NCI-H526 (cell line): ENCODE data around the gene ODAD4.
A peak's percentile ranks its signal among the peaks of the same experiment; 100 is the strongest.
"Not testable (repeated sequence)": the region's sequence is repeated elsewhere in the genome, so short reads cannot be mapped to it uniquely, and the experiment has no call there.

Experiments used
- DNase-seq, 2 experiments: peaks; one replicate each; lab custom pipeline; 2025; lab: John Stamatoyannopoulos, UW

ODAD4 gene

GRCh38 chr17:41914358-41914766, 16.1 kb upstream of the ODAD4 start:
- no peak for DNase-seq

GRCh38 chr17:41915020-41915419, 15.4 kb upstream of the ODAD4 start:
- no peak for DNase-seq

DNA sequence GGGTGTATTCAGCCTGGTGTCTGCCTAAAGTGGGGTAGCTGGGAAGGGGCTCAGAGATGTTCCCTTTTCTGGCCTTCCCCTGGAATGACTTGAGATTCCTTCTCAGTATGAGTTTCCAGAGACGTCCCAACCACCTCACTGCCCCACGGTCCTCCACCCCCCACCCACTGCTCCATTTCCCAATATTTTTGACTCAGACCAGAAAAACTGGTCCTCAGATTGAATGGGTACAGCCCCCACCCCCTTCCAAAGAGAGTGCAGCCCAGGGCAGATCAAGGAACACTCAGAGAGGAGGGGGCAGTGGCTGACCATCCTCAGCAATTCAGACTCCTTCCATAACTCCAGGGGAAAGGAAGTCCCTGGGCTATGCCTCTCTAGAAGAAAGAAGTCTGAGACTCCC, 14.9 kb upstream of the ODAD4 start:
- DNase-seq = no peak

GRCh38 chr17:41917192-41917591, 13.2 kb upstream of the ODAD4 start:
- no peak for DNase-seq

DNA sequence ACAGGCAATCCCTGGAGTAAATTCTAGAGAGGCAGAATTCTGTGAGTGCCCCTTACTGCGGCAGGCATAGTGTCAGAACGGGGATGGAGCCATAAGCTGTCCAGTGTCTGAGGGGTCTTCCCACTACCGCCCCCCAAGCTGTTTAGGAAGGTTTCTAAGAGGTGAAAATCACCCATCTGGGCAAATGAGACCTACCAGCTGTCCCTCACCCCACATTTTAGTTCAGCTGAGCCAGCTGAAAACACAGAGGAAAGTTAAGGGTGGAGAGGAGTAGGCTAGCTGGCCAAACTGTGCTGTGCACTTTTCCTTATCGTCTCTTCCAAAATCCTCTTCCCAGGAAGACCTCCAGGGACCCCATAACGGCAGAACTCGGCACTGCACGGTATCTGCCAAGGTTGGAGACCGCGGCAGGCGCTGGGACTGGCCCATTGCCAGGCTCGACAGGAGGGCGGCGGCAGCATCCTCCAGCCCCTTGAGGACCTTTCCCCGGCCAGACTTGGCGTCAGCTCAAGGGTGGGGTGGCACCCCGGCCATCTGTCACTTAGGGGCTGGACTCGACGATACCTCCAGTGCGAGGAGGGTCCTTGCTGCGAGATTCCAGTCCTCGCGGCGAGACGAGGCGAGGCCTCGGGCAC, 12.6 kb upstream of the ODAD4 start:
- peak in 1 of 2 experiments; percentile 55 for DNase-seq

- DNase-seq = peak; percentile 92 to 98
Observed at GRCh38 chr17:41918314-41919164, 11.9 kb upstream of the ODAD4 start, which contains the start of gene ACLY. Gene ACLY, minus strand, starts transcription at chr17:41918951. Its CDS starts 5,078 bp downstream, at chr17:41913873.

- DNase-seq = peak; percentile 70 to 85
Observed at GRCh38 chr17:41919165-41919817, 11.1 kb upstream of the ODAD4 start.

- DNase-seq = no peak
Observed at GRCh38 chr17:41919840-41920579, 10.4 kb upstream of the ODAD4 start.

DNA sequence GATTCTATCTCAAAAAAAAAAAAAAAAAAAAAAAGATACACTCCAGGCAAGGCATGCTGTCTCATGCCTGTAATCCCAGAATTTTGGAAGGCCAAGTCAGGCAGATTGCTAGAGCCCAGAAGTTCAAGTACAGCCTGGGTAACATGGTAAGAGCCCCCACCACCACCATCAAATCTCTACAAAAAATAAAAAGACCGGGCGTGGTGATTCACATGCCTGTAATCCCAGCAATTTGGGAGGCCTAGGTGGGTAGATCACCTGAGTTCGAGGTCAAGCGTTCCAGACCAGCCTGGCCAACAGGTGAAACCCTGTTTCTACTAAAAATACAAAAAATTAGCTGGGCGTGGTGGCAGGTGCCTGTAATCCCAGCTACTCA, 9.8 kb upstream of the ODAD4 start:
- DNase-seq = no peak

GRCh38 chr17:41925991-41926590, 4.3 kb upstream of the ODAD4 start:
- DNase-seq = no peak

- no peak for DNase-seq
Observed at GRCh38 chr17:41928693-41929251, 1.6 kb upstream of the ODAD4 start.

DNA sequence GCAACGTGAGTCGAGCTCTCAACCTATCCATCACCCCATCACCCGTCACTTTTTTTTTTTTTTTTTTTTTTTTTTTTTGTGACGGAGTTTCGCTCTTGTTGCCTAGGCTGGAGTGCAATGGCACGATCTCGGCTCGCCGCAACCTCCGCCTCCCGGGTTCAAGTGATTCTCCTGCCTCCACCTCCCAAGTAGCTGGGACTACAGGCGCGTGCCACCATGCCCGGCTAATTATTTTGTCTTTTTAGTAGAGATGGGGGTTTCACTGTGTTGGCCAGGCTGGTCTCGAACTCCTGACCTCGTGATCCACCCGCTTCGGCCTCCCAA, 378 bp downstream of the ODAD4 start:
- not testable (repeated sequence) for DNase-seq

- not testable (repeated sequence) for DNase-seq
Observed at GRCh38 chr17:41931715-41932114, 1.3 kb downstream of the ODAD4 start.

DNA sequence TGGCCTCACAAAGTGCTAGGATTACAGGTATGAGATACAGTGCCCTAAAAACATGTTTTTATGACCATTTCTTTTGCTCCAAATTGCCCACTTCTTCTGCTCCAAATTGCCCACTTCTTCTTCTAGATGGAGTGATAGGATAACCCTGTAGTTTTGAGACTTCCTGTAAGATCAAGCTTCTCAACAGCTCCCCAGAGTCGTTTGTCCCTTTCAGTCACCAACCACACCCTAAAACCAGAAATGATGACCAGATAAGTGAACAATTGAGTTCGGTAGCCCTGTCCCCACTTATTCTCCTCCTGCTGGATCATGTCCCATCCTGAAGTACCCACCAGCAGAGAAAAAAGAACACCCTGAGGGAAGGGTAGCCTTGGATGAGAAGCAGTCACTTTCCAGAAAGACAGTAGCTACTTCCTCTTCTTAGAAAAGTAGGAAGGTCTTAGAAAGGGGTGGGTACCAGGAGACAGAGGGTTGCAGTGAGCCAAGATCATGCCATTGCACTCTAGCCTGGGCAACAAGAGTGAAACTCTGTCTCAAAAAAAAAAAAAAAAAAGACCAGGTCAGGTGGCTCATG, 2.5 kb downstream of the ODAD4 start:
- DNase-seq = no peak

- no peak for DNase-seq
Observed at GRCh38 chr17:41935641-41936040, 5.2 kb downstream of the ODAD4 start.

DNA sequence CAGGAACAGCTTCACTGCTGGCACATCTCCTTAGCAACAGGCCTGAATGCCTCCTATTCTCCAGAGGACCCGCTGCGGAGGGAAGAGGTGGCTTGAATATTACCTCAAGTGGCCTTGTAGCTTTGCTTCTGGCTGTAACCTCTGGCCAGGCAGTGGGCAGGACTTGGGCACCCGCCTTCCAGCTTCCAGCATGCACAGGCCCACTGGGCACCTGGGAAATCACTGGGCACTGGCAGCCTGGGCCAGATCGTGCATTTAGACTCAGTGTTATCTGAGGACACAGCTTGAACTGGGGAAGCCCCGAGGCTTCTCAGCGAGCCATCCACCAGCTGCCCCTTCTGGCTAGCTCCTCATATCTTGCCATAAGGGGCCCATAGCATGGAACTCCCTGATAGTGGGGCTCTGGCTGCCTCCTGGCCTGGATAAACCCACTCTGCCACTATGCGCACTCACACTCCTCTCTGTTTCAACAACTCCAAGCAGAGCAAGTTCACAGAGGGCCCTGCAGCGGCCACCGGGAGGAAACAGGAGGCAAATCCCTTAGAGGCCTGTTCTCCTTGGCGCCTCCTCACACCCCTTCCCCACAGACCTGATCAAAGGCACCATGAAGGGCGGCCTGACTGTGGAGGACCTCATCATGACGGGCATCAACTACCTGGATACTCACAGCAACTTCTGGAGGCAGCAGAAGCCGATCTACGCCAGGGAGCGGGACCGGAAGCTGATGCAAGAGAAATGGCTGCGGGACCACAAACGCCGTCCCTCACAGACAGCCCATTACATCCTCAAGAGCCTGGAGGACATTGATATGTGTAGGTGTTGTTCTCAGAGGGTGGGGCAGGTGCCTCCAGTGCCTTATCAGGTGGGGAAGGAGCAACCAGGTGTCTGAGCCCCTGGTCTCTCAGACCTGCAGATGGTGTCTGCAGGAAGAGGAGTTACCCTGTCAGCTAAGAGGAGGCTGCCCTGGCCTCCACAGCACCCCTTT, 7.8 kb downstream of the ODAD4 start:
- DNase-seq = no peak

DNA sequence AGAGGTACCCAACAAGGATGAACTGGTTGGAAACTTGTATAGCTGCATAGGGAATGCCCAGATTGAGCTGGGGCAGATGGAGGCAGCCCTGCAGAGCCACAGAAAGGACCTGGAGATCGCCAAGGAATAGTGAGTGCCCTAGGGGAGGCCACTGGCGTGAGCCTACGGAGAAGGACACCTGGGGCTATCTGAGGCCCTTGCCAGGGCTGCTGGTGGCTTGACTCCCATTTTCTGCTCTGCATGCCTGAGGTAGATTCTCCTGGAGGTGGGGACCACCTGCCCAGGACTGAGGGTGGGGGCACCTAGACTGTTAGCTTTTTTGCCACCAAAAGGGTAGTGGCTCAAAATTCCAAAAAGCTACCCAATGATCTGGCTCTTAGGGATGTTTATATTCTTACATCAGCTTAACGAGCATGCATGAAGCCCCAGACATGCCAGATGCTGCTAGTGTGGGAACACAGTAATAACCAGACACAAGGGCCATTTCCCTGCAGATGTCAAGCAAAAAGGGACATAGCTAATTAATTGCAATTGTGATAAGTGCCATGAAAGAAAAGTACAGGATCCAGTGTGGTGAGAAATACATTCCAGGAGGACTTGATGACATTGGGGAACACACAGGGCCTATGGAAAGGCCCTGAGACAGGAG, 8.8 kb downstream of the ODAD4 start:
- DNase-seq = no peak

DNA sequence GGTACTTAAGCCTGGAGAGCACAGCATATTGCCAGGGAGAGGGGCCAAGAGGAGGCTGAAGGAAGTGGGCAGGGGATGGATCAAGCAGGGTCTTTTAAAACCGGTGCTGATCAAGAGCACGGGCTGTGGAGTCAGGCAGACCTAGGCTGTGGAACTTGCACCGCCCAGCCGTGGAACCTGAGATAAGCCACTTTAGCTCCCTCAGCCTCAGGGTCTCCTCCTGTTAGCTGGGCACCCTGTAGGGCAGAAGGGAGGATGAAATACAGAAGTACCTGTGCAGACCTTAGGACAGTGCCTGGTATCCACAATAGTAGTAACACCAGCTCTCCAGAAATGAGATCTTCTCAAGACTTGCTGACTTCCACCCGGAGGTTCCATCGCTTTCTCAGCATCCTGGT, 9.3 kb downstream of the ODAD4 start:
- no peak for DNase-seq

GRCh38 chr17:41941168-41941567, 10.8 kb downstream of the ODAD4 start:
- DNase-seq = no peak
